Esophagus squamous epithelium (tissue), 5 donors: ENCODE measurements around the gene ATP6V0D1. TPM values are rescaled to one million over a fixed set of nuclear protein-coding genes. Genes with fewer than 3 reads are reported as not detected.
A peak's percentile ranks its signal among the peaks of the same experiment; 100 is the strongest.

Experiments used
- DNase-seq: peaks from one replicate; lab custom pipeline; 2025; lab: John Stamatoyannopoulos, UW
- H3K27ac ChIP-seq, 4 donors: fragments of 200-600 bp; sonication (generic); one replicate each; pipeline ENCODE4 v1.5.1; 2016 to 2019; ENCODE audit warnings: mild to moderate bottlenecking in 1 of 4
- H3K27me3 ChIP-seq, 4 donors: fragments of 200-600 bp; sonication (generic); 1 replicate in 3 of 4; 2 replicates in 1 of 4; pipeline versions ENCODE4 v1.5.1 to v1.6.0; 2017 to 2021; ENCODE audit warnings: antibody characterized with exemption in 1 of 4
- H3K36me3 ChIP-seq, 3 donors: fragments of 200-600 bp; sonication (generic); one replicate each; pipeline ENCODE4 v1.5.1; 2016 to 2019
- H3K4me1 ChIP-seq, 3 donors: fragments of 200-600 bp; sonication (generic); one replicate each; pipeline ENCODE4 v1.5.1; 2017 to 2019
- H3K4me3 ChIP-seq, 4 donors: fragments of 200-600 bp; sonication (generic); 1 replicate in 3 of 4; 2 replicates in 1 of 4; pipeline ENCODE4 v1.5.1; 2016 to 2019; ENCODE audit warnings: mild to moderate bottlenecking in 2 of 4, moderate library complexity in 1 of 4
- H3K9me3 ChIP-seq, 3 donors: fragments of 200-600 bp; sonication (generic); one replicate each; pipeline ENCODE4 v1.5.1; 2016 to 2019
- POLR2A ChIP-seq, 4 donors: fragments of 450-650 bp; IDR thresholded peaks; one replicate each; pipeline ENCODE4 v1.6.1; 2017; ENCODE audit warnings: antibody characterized with exemption in 4 of 4, mild to moderate bottlenecking in 4 of 4, moderate library complexity in 3 of 4
- WGBS, 2 donors: methylation state at CpG; one replicate each; pipeline ENCODE4 v1.1.5; 2018; 5-methylcytosine and 5-hydroxymethylcytosine counted together
- intact Hi-C: fragments of 100-400 bp; cut with DNase I; formaldehyde crosslinking; loops from one replicate; pipeline ENCODE4 v1.15.0; 2022
- total RNA-seq, 4 donors: library from RNA; depleted of rRNA; stranded (reverse); fragments of >200 nt; gene quantifications; one replicate each; pipeline ENCODE4 v1.1.0, GENCODE V29; 2016
- TF ChIP-seq, protein P1 (sequence below), 6 experiments: fragments of 450-650 bp in 4 of 6; fragments of 200-600 bp in 2 of 6; sonication (generic) in 2 of 6; IDR thresholded peaks; one replicate each; pipeline ENCODE4 v1.5.1; 2016 to 2019; ENCODE audit warnings: antibody characterized with exemption in 6 of 6, mild to moderate bottlenecking in 4 of 6, moderate library complexity in 4 of 6
- donor health status: DM: yes; HTN: yes; CAD: no.

The ATP6V0D1 gene
- total RNA-seq, 4 donors from 2014 or later: 99.4 to 158 (median 131) TPM

DNA sequence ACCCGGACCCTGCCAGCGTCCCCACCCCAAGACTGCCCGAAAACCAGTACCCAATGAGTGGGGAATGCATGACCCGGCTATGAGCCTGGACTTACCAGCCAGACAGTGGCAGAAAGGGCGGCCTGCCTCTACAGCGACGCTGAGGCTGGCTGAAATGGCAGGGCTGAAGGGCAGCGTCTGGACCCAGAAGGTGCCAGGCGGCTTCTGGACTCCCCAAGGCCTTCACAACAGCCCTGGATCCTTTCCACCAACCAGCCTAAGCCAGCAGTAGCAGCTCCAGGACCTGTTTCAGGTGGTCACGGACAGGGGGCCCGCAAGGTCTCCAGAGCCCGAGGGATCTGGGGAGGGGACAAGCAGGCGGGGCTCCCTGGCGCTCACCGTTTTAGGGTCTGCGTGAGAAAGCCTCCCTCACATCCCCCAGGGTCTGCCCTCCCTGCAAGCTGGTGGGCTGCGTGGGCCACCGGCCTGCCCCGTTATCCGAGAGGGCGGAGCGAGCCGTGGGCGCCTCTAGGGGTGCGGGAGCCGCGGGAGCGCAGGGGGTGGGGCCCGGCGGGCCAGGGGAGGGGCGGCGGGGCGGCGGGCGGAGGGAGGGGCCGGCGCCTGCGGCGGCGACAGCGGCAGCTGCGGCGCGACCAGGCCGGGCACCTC is 47.4 kb upstream of the ATP6V0D1 start, which contains the start of gene RIPOR1:
Gene RIPOR1 (plus strand): TSS at position 608 of the 648 bp plus-strand sequence. CDS start 9,618 bp downstream, outside the sequence.
- TF ChIP-seq POLR2A (IDR thresholded peaks at IDR 0.05): no peak
- TF ChIP-seq, protein P1, sequence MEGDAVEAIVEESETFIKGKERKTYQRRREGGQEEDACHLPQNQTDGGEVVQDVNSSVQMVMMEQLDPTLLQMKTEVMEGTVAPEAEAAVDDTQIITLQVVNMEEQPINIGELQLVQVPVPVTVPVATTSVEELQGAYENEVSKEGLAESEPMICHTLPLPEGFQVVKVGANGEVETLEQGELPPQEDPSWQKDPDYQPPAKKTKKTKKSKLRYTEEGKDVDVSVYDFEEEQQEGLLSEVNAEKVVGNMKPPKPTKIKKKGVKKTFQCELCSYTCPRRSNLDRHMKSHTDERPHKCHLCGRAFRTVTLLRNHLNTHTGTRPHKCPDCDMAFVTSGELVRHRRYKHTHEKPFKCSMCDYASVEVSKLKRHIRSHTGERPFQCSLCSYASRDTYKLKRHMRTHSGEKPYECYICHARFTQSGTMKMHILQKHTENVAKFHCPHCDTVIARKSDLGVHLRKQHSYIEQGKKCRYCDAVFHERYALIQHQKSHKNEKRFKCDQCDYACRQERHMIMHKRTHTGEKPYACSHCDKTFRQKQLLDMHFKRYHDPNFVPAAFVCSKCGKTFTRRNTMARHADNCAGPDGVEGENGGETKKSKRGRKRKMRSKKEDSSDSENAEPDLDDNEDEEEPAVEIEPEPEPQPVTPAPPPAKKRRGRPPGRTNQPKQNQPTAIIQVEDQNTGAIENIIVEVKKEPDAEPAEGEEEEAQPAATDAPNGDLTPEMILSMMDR (IDR thresholded peaks at IDR 0.05): no peak
- peak within 1 kb of the TSS; percentile 53 to 87 (median 66) for H3K4me3 ChIP-seq
- H3K36me3 ChIP-seq: no peaks in the 10 kb centered on the region
- no peaks in the 10 kb centered on the region for H3K9me3 ChIP-seq
- intact Hi-C loops: no loop called here
- DNase-seq: no peak
- H3K27me3 ChIP-seq: peaks cover 0 to 33% (median 0%) of the 10 kb centered on the region in 4 donors
- H3K27ac ChIP-seq: peak within 1 kb of the TSS; percentile 79 to 92 (median 86)
- 38% methylated on average over 2 of the region's 45 CpGs; no CpG with 5 or more reads in 1 of the 2 donors for WGBS, 2 donors
- peaks cover 19 to 54% (median 20%) of the 10 kb centered on the region in 3 donors for H3K4me1 ChIP-seq

DNA sequence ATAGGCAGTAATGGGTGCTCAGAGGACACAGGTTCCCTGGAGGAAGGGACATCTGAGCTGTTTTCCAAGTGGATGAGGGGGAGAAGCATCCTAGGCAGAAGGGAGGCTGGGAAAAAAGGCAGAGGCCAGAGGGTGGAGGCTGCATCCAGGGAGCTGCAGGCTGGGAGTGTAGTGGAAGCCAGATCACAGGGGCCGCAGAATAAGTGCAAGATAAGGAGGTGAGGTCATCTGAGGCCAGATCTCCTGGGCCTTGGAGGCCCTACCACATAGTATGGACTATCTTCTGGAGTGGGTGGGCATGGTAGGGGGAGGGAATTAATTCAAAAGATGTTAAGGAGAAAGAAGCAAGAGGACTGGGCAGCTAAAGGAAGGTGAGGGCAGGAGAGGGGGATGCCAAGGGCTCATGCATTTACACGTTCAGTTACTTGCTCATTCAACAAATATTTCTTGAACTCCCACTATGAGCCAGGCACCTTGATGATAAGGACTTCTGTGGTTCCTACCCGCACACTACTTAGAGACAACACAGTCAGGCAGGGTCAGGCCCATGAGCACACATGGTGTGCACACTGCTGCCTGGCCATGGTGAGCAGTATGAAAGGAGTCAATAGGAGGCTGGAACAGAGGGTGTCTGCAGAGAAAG is 45.3 kb upstream of the ATP6V0D1 start:
- Histone ChIP-seq H3K27me3 (peaks cover 0 to 32% (median 0%) of the 10 kb centered on the region in 4 donors), H3K9me3 (no peaks in the 10 kb centered on the region), H3K36me3 (no peaks in the 10 kb centered on the region), H3K4me3 (no peak overlapping the region), H3K4me1 (peaks cover 19 to 43% (median 23%) of the 10 kb centered on the region in 3 donors), H3K27ac (no peak overlapping the region)
- intact Hi-C loops: no loop called here
- no peak for DNase-seq
- TF ChIP-seq, protein P1 (IDR thresholded peaks at IDR 0.05): no peak
- TF ChIP-seq POLR2A (IDR thresholded peaks at IDR 0.05): no peak
- WGBS, 2 donors: 70% methylated on average over 3 of the region's 3 CpGs

DNA sequence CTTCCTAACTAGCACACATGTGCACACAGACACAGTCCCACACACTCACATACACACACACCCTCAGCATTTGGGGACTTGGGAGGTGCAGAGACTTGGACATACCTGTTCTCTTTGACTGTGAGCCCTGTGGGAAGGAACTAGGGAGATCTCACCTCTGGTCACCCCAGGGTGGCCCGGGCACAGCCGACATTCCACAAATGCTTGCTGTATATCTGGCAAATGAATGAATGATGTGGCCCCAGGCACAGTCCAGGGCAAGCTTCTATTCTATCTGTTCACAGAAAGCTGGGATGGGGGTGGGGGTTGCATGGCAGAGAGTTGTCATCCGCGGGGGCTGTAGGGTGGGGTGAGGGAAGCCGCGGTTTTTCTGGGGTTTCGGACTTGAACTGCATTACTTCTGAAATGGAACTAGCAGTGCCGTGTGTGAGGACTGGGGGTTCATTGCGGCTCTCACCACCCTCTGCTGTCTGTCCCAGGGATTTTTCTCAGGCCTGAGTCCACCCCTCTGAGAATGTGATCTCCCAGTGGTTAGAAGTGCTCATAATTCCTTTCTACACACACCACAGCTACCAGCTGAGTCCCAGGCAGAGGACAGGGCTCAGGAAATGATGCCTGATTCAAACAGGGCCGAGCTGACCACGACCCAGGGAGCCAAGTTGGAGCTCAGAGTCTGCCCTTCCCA is 44.4 kb upstream of the ATP6V0D1 start:
- no peak overlapping the region for H3K4me3 ChIP-seq
- H3K9me3 ChIP-seq: no peaks in the 10 kb centered on the region
- no peak overlapping the region for H3K27ac ChIP-seq
- peaks cover 11 to 41% (median 18%) of the 10 kb centered on the region in 3 donors for H3K4me1 ChIP-seq
- WGBS, 2 donors: 64 to 66% methylated on average over 5 to 7 of the region's 11 CpGs
- TF ChIP-seq, protein P1 (IDR thresholded peaks at IDR 0.05): no peak
- TF ChIP-seq POLR2A (IDR thresholded peaks at IDR 0.05): no peak
- peaks cover 0 to 23% (median 0%) of the 10 kb centered on the region in 4 donors for H3K27me3 ChIP-seq
- intact Hi-C loops: no loop called here
- H3K36me3 ChIP-seq: no peaks in the 10 kb centered on the region
- DNase-seq: no peak

DNA sequence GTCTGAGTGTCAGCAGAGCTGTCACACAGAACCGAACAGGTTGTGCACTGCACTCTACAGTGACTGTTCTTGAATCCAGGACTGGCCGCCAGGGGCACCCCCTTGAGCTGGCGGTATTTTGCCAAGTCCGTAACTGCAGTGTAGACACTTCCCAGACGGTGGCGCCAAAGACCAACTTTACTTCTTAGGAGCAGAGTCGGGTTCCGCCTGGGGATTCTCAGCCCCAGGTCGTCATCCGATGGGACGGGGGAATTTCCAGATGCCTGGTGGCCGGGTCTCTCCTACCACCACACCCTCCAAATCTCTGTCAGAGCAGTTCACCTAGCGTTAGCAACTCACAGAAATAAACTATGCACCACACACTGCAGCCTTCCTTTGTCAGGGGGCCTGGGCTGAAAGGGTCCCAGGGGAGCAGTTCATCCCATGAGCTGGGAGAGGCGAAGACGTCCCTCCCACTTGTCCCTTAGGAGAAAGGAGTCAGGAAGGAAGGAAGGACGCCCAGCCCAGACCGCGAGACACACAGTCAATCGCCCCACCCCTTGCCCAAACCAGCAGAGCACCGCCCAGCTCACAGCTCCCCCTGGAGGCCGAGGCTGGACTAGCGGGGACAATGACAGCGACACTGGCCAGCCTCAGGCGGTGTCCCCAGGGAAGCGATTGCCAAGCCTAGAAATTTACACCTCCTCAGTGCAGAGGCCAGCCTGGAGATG is 40.3 kb upstream of the ATP6V0D1 start:
- H3K27ac ChIP-seq: peak overlapping the region; percentile 80 to 97 (median 92)
- no peaks in the 10 kb centered on the region for H3K27me3 ChIP-seq
- DNase-seq: peak; percentile 76
- H3K4me3 ChIP-seq: peak overlapping the region; percentile 31 to 65 (median 48)
- no peaks in the 10 kb centered on the region for H3K36me3 ChIP-seq
- no peaks in the 10 kb centered on the region for H3K9me3 ChIP-seq
- intact Hi-C loops: no loop called here
- peaks cover 0 to 24% (median 7%) of the 10 kb centered on the region in 3 donors for H3K4me1 ChIP-seq
- peak in 1 of 4 donors; percentile 46 for TF ChIP-seq POLR2A (IDR thresholded peaks at IDR 0.05)
- TF ChIP-seq, protein P1 (IDR thresholded peaks at IDR 0.05): peak; percentile 49 to 98 (median 93)
- WGBS, 2 donors: 0% methylated on average over 3 to 12 of the region's 25 CpGs
